SU-DHL-6 (cell line): ENCODE results near the gene FGF6.

Experiments used
- EZH2phosphoT487 ChIP-seq: fragments of 200-600 bp; sonication (generic), shearing (Covaris generic); conservative IDR thresholded peaks from 2 replicates; pipeline ENCODE4 v1.6.1; 2018; ENCODE audit warnings: mild to moderate bottlenecking, antibody characterized with exemption, low read length, moderate library complexity, mixed read lengths
- TF ChIP-seq, protein P1 (sequence below): fragments of 200-600 bp; sonication (generic); IDR thresholded peaks from one replicate; pipeline ENCODE4 v1.5.1; 2017; ENCODE audit warnings: antibody characterized with exemption, mild to moderate bottlenecking, low read length, moderate library complexity; ENCODE audit not compliant: insufficient read depth, poor library complexity, severe bottlenecking

DNA sequence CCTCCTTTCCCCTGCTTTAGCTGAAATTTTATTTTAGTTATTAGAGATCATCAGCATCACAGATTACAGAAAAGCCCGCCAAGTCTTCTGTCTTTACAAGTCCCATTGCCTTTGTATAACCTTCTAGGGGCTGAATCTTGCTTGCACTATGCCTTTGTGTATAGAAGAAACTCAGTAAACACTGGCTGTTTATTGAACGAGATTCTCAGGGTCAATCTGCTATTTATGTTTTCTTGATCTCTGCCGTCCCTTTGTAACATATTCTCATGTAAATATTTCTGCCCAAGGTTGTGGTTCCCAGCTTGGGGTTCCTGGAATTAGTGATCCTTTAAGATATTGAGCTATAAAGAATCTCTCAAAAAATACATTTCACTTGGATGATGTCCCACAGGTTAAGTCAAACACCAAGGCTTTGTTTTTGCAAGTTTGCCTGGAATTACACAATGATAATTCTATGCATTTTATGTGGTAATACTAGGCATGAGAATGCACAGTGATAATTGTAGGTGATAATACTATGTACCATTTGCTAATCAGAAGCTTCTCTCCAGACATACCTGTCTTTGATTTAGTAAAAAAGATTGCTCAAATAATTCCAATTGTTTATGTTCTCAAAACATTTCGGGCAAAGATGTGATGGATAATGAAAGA lies 40.6 kb upstream of the FGF6 start:
- TF ChIP-seq, protein P1, sequence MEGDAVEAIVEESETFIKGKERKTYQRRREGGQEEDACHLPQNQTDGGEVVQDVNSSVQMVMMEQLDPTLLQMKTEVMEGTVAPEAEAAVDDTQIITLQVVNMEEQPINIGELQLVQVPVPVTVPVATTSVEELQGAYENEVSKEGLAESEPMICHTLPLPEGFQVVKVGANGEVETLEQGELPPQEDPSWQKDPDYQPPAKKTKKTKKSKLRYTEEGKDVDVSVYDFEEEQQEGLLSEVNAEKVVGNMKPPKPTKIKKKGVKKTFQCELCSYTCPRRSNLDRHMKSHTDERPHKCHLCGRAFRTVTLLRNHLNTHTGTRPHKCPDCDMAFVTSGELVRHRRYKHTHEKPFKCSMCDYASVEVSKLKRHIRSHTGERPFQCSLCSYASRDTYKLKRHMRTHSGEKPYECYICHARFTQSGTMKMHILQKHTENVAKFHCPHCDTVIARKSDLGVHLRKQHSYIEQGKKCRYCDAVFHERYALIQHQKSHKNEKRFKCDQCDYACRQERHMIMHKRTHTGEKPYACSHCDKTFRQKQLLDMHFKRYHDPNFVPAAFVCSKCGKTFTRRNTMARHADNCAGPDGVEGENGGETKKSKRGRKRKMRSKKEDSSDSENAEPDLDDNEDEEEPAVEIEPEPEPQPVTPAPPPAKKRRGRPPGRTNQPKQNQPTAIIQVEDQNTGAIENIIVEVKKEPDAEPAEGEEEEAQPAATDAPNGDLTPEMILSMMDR: no peak
- no peak for TF ChIP-seq EZH2phosphoT487
